AG04449 (cell line): ENCODE results near the gene NTSR1.

ENCODE experiments used
- CTCF ChIA-PET: fragments of 350-600 bp; formaldehyde crosslinking; extraction: SDS; loops from one replicate; lab custom pipeline; 2021; ENCODE audit warnings: antibody characterized with exemption; lab: Yijun Ruan, JAX
- POLR2A ChIA-PET: fragments of 400-600, 350-600 bp; formaldehyde crosslinking; extraction: SDS; loops from one replicate; lab custom pipeline; 2020; ENCODE audit warnings: antibody characterized with exemption, inconsistent platforms; lab: Yijun Ruan, JAX
- DNase-seq: peaks from one replicate; pipeline ENCODE4 v3.0.0-alpha.2; 2010; ENCODE audit warnings: low read depth, low spot score
- H3K4me3 ChIP-seq: 2 replicates; pipeline ENCODE4 v1.5.1; 2011; ENCODE audit warnings: low read depth, mild to moderate bottlenecking, control low read depth, low read length
- CTCF ChIP-seq: IDR thresholded peaks from one replicate; pipeline ENCODE4 v1.5.1; 2011; ENCODE audit warnings: mild to moderate bottlenecking, moderate library complexity, low read length, control low read depth, inconsistent platforms; ENCODE audit not compliant: insufficient read depth; ENCODE audit errors: missing control alignments

Gene NTSR1

GRCh38 chr20:62708591-62709536 lies at the start of gene NTSR1:
TSS of gene NTSR1 (plus strand) at chr20:62708836. CDS start at chr20:62709208, 372 bp downstream.
- ChIA-PET POLR2A (no interaction called here), CTCF (interaction anchor here (0.9 to 1.2 kb wide), 4 partner anchors 11 to 100 kb away, joined by 3 read pairs; no protein-coding TSS in a partner anchor)
- TF ChIP-seq CTCF, result no peak
- no peak for DNase-seq
- no peak within 1 kb of the TSS for H3K4me3 ChIP-seq

- POLR2A ChIA-PET, result no interaction called here
- no peak for DNase-seq
- no peak overlapping the region for H3K4me3 ChIP-seq
- CTCF ChIA-PET, result interaction anchor here (0.8 to 1.9 kb wide), 2 partner anchors 9 to 149 kb away, joined by 3 to 4 read pairs; no protein-coding TSS in a partner anchor
- TF ChIP-seq CTCF, result no peak
These were observed 49.0 kb upstream of the NTSR1 start for GRCh38 chr20:62659488-62660239.

GRCh38 chr20:62660240-62660615 lies 48.4 kb upstream of the NTSR1 start:
- CTCF ChIA-PET, result interaction anchor here (0.8 to 1.9 kb wide), 2 partner anchors 9 to 148 kb away, joined by 3 to 4 read pairs; no protein-coding TSS in a partner anchor
- H3K4me3 ChIP-seq, result no peak overlapping the region
- no peak for DNase-seq
- POLR2A ChIA-PET, result no interaction called here
- no peak for TF ChIP-seq CTCF

GRCh38 chr20:62660768-62661167 lies 47.9 kb upstream of the NTSR1 start:
- DNase-seq, result no peak

GRCh38 chr20:62661647-62662046 lies 47.0 kb upstream of the NTSR1 start:
- TF ChIP-seq CTCF, result no peak
- CTCF ChIA-PET, result interaction anchor here (1.2 to 3.3 kb wide), 2 partner anchors 130 to 147 kb away, joined by 5 to 17 read pairs; no protein-coding TSS in a partner anchor
- POLR2A ChIA-PET, result no interaction called here

More at GRCh38 chr20:62660768-62661167, 47.9 kb upstream of the NTSR1 start:
- no peak for TF ChIP-seq CTCF
- ChIA-PET CTCF (interaction anchor here (1.9 kb wide), 1 partner anchor 148 kb away, joined by 4 read pairs; no protein-coding TSS in a partner anchor), POLR2A (no interaction called here)
- no peak overlapping the region for H3K4me3 ChIP-seq

More at GRCh38 chr20:62661647-62662046, 47.0 kb upstream of the NTSR1 start:
- H3K4me3 ChIP-seq, result no peak overlapping the region
- DNase-seq, result no peak
